Stimulated activated CD8-positive, alpha-beta memory T cell treated with anti-CD3 and anti-CD28 coated beads, Interleukin-15, amount 100 ng/mL, for 48 hours (primary cell): Measurements from ENCODE around the gene UBALD1.
"Not testable (repeated sequence)": the region's sequence is repeated elsewhere in the genome, so short reads cannot be mapped to it uniquely, and the experiment has no call there.

Experiments used
- DNase-seq, 2 donors: peaks; one replicate each; pipeline ENCODE4 v3.0.0-alpha.2; 2020; ENCODE audit warnings: low read depth in 2 of 2

UBALD1 gene

DNA sequence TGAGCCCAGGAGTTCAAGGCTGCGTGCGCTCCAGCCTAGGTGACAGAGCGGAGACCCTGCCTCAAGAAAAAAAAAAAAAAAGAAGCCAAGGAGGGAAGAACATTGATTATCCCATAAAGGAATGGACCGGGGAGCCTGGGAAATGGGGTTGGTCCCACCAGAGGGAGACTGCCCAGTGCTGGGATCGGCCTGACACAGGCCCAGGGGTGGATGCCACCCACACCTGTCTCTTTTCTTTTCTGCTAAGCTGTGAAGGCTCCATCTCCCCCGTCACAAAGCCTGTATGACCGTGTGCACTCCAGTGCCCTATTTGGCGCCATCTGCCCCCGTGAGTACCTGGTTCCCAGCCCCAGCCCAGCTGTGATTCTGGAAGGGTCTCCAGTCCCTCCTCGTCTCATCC is 15.7 kb downstream of the UBALD1 start:
- DNase-seq: no peak

DNA sequence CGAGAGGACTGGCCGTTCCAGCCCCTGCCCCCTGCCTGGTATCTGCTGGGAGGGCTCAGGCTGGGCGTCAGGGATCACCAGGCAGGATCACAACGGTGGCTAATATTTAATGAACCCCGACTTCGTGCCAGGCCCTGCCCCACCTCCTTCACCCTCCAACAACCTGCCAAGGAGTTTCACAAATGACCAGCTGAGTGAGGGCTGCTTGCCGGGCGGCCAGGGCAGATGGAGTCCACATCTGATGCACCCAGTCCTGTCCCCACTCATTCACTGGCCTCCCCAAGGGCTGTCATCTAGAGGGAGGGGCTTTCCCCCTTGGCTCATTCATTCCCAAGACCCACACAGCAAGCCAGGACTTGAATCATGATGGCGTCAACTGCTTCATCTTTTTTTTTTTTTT is 17.5 kb downstream of the UBALD1 start:
- no peak for DNase-seq

DNA sequence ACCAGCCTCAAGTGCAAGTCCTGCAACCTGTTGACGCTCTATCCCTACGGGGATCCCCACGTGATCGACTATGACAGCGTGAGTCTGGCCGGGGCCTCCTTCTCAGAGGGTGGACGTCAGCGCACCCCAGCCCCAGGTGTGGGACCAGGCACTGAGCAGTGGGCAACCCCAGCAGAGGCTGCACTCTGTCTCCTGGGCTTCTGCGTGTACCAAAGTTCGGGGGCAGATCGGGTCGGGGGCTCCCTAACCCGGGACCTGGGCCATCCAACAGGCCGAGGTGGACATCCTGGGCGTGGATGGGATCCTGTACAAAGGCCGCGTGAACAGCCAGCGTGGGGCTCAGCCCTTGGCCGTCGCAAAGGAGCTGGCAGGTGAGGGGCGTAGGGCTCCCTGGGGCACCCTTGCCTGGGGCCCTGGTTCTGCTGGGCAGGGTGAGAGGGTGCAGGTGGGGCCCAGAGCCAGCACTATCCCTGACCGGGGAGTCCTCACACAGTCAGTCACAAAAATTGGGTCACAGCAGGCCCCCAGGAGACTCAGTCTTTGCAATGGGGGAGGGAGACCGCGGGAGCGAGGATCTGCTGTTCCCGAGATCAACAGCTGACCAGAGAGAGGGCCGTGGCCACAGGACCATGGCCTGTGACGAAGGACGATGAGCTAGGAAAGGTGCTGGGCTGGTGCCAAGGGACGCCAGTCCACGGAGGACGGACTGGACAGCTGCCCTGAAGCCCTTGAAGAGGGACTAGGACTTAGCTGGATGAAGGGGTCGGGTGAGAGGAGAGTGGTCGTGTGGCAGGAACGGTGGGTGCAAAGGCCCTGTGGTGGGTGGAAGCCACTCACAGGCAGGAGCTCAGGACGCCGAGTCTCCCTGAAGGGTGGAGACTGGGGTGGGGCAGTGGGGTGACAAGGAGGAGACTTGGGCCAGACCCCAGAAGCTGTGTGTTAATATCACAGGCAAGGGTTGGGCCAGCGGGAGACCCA is 20.0 kb downstream of the UBALD1 start:
- no peak for DNase-seq

DNA sequence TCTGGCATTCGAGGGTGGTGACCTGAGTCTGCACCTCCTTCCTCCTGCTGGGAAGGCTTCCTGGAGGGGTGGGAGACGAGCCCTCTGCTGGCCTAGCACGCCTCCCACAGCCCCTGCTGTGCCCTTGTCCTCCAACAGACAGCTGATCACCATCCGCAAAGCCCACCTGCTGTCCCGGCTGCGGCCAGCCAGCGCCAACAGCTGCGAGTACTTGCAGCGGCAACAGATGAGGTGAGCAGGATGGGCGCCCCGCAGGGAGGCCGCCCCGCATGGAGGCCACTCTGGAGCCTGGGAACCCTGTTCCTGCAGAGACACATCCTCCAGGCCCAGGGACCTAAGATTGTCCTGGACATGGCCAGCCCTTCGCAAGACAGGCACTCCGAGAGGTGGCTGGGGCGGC is 21.6 kb downstream of the UBALD1 start:
- DNase-seq: no peak

DNA sequence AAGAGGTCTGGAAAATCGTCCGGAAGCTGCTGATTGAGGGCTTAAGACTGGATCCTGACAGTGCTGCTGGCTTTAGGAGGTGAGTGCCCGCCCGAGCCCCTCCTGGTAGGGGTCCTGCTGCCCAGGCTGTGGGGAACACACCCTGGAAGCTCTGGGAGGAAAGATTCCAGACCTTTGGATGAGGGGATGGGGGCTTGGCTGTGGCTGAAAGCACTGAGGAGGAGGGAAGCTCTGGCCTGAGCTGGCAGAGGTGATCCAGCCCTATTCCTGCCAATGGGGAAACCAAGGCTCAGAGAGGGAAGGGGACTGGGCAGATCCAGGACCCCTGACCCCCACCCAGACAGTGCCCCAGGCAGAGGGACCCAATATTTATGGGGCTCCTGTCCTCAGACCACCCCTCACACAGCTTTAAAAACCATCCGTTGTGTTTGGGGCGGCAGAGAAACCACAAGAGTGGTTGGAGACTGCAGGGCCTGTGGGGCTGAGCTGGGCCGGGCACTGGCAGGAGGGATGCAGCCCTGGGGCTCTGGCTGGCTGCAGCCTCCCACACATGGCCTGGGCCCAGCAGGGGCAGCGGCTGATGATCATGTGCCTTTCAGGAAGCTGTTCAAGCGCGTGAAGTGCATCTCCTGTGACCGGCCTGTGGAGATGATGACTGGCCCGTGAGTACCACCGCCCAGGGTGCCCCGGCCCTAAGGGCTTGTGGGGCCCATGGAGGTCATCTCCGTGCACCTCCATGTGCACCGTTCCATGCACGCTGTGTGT is 22.8 kb downstream of the UBALD1 start:
- no peak for DNase-seq

DNA sequence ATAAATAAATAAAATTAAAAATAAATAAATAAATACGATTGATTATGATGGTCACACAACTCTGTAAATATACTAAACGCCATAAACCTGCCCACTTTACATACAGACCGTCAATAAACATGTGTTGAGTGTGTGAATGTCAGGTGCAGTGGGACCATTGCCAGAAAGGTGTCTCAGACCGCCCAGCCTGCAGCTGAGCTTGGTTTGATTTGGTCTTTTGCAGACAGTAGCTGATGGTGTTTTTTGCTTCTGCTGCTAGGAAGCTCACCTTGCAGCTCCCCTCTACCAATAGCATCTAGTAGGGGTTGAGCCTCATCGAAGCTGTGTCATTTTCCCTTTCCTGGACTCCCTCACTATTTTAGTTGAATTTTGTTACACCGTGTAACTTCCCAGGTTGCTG is 23.5 kb downstream of the UBALD1 start:
- no peak for DNase-seq

DNA sequence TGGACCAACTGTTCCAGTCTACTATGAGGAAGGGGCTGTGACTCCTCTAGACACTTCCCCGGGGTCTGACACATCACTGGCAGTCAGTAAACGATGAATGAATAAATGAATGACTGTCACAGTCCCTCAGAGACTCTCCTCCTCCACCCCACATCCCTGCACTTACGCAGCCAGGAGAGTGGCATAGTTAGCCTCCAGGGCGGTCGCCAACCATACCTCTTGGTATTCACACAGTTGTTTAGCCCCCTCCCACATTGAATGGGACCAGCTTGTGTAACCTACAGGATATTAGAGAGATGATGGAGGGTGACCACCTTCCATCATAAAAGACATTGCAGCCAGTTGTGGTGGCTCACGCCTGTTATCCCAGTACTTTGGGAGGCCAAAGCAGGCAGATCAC is 25.7 kb downstream of the UBALD1 start:
- DNase-seq: no peak

DNA sequence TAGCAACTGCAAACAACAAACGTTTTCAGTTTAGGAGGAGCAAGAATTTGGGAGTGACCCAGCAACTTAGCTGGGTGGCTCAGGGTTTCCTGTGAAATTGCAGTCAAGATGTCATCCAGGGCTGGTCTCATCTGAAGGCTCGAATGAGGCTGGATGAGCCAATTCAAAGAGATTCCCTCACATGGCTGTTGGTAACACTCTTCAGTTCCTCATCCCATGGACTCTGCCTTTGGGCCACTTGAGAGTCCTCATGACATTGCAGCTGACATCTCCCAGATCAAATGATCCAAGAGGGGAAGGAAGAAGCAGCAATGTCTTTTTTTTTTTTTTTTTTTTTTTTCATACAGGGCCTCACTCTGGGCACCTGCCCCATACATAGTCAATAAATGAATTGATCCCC is 26.3 kb downstream of the UBALD1 start:
- no peak for DNase-seq

DNA sequence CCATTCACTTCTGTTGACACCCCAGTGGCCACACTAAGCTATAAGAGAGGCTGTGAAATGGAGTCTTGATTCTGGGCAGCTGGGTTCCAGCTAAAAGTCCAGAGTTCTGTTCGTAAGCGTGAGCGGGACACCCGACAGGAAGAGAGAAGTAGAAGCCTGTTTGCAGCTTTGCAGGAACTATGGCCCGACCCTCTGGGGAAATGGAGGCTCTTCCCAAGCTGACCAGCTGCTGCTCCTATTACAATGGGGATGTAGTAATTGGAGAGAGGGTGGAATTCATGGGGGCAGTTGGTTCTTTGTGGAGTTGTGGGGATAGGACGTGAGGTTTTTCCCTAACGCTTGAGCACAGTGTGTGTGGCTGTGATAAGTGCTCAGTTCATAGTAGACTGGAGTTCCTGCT is 28.4 kb downstream of the UBALD1 start:
- no peak for DNase-seq

DNA sequence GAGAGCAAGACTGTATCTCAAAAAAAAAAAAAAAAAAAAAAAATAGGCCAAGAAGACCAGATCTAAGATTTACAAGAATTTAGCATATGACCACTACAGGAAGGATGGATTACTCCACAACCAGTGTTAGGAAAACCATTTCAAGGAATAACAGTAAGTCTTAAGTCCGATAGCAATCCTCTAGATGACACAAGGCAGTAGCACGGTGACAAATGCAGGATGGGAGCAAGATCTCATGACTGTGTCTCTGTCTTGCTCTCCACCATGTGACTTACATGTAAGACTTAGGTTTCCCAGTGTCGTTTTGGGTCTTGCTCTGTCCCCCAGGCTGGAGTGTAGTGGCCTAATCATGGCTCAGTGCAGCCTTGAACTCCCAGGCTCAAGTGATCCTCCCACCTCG is 30.8 kb downstream of the UBALD1 start:
- no peak for DNase-seq

DNA sequence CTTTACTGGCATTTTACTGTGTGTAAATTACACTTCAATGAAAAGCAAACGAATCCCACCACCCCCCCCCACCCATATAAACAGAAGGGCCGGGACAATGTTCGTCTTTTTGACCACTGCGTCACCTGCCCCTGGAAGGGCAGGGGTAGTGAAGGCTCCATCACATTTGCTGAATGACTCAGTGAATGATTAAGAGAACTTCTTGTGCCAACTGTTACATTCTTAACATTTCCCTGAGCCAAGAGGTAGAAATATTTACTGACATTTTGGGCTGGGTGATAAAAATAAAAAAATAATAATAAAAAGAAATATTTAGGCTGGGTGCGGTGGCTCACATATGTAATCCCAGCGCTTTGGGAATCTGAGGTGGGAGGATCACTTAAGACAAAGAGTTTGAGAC is 34.4 kb downstream of the UBALD1 start:
- no peak for DNase-seq

DNA sequence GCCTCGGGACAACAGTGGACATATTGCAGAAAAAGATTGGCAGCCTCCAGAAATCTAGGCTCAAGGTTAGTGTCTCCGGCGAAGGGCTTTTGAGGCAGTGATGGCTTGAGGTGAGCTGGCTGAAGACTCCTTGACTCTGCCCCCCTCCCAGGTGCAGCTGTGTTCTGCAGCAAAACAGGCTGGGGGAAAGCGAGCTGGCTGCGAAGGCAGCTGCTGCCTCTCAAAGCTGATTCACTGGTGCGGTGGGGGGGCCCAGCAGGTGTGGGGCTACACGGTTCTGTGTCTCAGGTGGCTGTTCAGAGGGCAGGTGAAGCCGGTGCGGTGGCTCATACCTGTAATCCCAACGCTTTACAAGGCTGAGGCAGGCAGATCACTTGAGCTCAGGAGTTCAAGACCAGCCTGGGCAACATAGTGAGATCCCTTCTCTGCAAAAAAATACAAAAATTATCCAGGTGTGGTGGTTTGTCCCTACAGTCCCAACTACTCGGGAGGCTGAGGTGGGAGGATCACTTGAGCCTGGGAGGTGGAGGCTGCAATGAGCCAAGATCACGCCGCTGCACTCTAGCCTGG is 35.6 kb downstream of the UBALD1 start:
- DNase-seq: no peak

DNA sequence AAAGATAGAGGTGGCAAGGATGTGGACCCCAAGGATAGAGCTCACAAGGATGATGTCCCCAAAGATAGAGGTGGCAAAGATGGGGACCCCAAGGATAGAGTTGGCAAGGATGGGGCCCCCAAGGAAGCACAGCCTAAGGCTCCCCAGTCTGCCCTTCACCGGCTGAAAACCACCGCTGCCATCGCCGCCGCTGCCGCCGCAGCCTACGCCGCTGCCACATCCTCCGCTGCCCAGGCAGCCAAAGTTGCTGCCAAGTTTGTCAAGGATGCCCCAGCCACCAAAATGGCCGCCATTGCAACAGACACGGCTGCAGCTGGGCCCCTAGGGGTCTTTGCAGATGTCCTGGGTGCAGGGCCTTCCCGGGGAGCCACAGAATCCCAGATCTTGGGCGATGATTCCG is 38.7 kb downstream of the UBALD1 start:
- DNase-seq: no peak

DNA sequence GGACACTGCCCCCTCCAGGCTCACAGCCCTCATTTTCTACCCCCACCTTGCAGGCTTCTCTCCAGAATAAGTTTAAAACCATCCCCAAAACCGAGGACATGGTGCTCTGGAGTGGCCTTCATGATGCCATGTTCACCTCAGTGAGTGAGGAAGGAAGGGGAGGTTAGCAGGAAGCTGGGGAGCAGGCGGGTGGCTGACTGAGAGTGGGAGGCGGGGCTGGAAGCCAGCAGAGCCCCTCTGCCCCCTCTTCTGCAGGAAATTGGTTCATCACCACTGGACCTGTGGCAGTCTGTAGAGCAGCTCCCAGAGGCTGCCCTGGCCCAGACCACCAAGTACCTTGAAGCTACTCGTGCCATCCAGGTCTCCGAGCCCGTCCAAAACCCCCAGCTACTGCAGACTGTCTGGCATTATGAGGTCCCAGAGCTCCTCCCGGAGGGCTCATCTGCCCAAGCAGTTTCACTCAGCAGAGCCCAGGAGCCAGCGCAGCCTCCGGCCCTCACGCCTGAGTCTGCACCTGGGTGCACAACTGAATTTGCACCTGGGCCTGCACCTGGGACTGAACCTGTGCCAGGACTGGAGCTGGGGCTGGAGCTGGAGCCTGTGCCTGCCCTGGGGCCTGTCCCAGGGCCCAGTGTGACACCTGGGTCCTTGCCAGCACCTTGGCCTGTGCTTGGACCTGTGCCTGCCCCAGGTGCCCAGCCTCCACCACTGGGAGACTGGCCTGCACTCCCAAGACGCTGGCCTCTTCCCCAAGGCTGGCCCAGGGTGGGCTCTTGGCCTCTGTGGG is 39.6 kb downstream of the UBALD1 start:
- no peak for DNase-seq

DNA sequence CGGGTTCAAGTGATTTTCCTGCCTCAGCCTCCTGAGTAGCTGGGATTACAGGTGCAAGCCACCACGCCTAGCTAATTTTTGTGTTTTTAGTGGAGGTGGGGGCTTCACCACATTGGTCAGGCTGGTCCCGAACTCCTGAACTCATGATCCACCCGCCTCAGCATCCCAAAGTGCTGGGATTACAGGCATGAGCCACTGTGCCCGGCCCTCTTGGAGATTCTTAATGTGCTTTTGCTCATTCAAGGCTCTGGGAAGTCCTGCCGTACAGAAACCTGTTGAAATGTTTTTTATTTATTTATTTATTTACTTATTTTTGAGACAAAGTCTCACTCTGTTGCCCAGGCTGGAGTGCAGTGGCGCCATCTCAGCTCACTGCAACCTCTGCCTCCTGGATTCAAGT is 40.8 kb downstream of the UBALD1 start:
- DNase-seq: not testable (repeated sequence)

DNA sequence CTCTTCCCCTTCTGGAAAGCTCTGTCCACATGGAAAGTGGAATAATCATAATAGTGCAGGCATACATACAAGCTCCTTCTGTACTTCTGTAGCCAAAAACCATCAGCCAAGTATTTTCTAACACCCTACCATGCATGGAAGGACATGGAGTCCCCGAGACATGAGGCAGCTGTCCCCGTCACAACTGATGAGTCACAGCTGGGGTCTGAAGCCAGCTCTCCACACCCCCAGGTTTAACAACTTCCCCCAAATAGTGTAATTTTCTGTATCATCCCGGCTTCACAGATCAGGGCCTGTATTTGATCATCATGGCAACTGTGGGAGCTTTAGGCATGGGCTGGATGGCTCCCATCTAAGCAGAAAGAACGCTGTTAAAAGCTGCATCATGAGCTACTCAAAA is 42.0 kb downstream of the UBALD1 start:
- no peak for DNase-seq

DNA sequence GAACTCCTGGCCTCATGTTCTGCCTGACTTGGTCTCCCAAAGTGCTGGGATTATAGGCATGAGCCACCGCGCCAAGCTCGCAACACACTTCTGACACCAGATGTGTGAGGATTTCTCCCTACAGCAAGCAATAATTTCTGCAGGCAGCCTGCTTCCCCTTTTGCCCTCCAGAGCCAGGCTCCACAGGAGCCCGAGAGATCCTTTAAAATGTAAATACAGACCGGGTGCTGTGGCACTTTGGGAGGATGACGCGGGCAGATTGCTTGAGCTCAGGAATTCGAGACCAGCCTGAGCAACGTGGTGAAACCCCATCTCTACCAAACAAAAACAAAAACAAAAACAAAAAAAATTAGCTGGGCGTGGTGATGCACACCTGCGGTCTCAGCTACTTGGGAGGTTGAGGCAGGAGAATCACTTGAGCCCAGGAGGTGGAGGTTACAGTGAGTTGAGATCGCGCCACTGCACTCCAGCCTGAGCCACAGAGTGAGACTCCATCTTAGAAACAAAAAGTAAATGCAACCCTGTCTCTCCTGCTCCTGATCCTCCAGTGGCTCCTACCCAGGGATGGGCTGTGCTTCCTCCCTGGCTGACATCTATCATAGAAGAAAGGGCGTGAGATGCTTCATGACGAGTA is 43.9 kb downstream of the UBALD1 start:
- DNase-seq: no peak

DNA sequence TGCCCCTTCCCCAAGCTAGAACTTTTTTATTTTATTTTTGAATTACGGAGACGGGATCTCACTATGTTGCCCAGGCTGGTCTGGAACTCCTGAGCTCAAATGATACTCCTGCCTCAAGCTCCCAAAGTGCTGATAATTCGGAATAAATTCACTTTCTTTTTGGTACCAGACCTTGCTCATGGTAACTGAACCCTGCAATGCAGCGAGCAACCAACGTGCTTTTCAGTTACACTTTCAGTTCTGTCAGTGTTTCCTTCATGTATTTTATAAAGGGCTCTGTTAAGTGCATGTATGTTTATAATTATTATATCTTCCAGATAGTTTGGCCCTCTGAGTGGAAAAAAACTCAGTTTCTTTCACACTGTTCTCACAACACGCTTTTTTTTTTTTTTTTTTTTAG is 44.6 kb downstream of the UBALD1 start:
- no peak for DNase-seq

DNA sequence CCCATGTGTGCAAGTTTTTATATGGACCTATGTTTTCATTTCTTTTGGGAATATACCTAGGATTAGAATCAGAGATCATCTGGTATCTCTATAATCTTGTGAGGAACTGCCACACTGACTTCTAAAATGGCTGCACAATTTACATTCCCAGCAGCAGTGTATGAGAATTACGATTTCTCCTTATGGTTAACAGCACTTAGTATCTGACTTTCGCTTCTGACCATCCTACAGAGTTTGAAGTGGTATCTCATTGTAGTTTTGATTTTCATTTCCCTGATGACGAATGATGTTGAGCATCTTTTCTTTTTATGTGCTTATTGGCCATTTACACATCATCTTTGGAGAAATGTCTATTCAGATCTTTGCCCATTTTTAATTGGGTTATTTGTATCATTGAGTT is 48.5 kb downstream of the UBALD1 start:
- no peak for DNase-seq

DNA sequence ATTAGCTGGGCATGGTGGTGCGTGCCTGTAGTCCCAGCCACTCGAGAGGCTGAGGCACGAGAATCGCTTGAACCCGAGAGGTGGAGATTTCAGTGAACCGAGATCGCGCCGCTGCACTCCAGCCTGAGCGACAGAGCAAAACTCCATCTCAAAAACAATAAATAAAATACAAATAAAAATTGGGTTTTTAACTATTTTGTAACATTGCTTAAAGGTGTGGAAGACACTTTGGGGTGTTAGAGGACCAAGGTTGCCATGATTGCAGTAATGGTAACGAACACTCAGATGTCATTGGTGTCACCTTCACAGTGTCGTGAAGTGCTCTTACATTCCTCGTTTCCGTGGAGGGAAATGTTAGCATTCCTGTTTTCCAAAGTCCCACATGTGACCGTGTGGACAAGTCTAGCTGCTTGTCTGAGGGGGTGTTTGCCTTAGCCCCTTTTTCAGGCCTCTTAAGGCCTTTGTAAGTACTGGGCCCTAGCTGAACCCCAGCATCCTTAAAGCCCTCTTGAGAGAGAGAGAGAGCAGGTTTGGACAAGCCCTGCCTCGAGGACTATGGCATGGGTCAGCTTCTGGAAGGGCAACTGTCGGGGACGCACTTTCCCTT is 49.9 kb downstream of the UBALD1 start:
- DNase-seq: no peak

DNA sequence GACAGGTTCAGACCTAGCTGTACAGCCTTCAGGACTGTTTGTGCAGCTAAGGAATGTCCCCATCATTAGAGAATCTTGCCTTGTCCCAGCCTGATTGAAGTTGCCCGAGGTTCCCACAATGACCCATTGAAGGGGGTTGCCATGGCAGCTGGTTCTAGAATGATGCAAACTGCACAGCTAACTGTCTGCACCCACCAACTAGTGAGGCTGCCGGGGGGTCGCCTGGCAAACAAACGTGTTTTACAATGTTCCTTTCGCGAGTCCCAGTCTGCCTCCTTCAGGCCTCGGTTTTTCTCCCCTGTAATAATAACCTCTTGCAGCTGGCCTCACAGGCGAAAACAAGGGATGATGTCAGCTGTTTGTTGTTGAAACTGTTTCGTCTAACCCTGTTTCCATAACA is 53.1 kb downstream of the UBALD1 start:
- DNase-seq: no peak
